ENCODE results near the gene STARD3.
A peak's percentile ranks its signal among the peaks of the same experiment; 100 is the strongest.

DNA sequence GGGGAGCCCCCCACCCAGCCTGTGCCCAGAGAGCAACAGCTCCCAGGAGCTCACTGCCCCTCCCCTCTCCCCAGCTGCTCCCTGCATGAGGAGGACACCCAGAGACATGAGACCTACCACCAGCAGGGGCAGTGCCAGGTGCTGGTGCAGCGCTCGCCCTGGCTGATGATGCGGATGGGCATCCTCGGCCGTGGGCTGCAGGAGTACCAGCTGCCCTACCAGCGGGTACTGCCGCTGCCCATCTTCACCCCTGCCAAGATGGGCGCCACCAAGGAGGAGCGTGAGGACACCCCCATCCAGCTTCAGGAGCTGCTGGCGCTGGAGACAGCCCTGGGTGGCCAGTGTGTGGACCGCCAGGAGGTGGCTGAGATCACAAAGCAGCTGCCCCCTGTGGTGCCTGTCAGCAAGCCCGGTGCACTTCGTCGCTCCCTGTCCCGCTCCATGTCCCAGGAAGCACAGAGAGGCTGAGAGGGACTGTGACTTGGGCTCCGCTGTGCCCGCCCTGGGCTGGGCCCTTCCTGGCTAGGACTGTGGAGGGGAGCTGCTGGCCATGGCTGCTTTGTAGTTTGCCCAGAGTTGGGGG, 28.8 kb downstream of the STARD3 start:
- TF ChIP-seq, protein P1, sequence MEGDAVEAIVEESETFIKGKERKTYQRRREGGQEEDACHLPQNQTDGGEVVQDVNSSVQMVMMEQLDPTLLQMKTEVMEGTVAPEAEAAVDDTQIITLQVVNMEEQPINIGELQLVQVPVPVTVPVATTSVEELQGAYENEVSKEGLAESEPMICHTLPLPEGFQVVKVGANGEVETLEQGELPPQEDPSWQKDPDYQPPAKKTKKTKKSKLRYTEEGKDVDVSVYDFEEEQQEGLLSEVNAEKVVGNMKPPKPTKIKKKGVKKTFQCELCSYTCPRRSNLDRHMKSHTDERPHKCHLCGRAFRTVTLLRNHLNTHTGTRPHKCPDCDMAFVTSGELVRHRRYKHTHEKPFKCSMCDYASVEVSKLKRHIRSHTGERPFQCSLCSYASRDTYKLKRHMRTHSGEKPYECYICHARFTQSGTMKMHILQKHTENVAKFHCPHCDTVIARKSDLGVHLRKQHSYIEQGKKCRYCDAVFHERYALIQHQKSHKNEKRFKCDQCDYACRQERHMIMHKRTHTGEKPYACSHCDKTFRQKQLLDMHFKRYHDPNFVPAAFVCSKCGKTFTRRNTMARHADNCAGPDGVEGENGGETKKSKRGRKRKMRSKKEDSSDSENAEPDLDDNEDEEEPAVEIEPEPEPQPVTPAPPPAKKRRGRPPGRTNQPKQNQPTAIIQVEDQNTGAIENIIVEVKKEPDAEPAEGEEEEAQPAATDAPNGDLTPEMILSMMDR (IDR thresholded peaks at IDR 0.05): peak in 2 of 6 experiments; percentile 4 to 18
- TF ChIP-seq POLR2A (IDR thresholded peaks at IDR 0.05): no peak
